ENCODE results near the gene EIF4G1.
A peak's percentile ranks its signal among the peaks of the same experiment; 100 is the strongest.

EIF4G1 gene

GRCh38 chr3:184377882-184378445 is 63.6 kb downstream of the EIF4G1 start, which contains the start of gene THPO:
Gene THPO, minus strand, starts transcription at chr3:184378207. Its CDS starts 1,948 bp downstream, at chr3:184376259.
- H3K27ac ChIP-seq (ENCODE audit: low read length), result no peak within 1 kb of the TSS
- no peak within 1 kb of the TSS for H3K9ac ChIP-seq (ENCODE audit: low read depth, low read length)
- peaks cover 19% of the 10 kb centered on the region; the same call in 1 of the 2 replicates for H3K4me1 ChIP-seq (ENCODE audit: insufficient read depth, low read length)
- H3K36me3 ChIP-seq (ENCODE audit: insufficient read depth, low read depth, low read length), result no peaks in the 10 kb centered on the region
- H3K9me3 ChIP-seq (ENCODE audit: insufficient read depth, low read depth, low read length), result no peaks in the 10 kb centered on the region; the same call in 1 of the 2 replicates
- H3K27me3 ChIP-seq (ENCODE audit: insufficient read depth, low read length), result peaks cover 62% of the 10 kb centered on the region
- peak within 1 kb of the TSS; percentile 55 for H3K4me3 ChIP-seq (ENCODE audit: low read length)

DNA sequence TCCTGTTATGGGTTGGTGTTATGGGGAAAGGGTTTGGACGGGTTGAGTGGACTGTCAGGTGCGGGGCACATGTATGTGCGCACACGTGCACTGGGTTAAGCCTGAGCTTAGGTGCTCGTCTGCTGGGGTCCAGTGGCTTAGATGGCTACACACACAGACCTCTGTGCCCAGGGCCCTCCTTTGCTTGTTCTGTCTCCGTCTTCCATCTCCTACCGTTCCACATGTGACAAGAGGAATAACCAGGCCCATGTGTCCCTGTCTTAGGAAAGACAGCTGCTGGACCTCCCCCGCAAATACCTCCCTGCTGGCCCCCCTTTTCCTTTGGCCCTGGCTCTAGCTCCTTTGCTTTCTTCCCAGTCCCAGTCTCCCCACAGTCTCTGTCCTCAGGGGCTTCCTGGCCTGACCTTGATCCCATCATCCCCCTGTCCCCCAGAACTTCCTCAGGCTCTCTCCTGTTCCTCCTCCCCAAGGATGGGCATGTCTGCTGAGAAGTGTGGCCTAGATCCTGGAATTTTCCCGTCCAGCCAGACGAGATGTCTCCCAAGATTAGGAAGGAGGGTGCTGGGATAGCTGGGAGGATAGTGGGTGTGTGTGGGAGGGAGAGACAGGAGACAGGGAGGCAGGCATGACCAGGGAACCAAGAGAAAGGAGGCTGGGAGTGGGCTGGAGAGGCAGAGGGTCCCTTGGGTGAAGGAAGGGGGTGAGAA is 64.4 kb downstream of the EIF4G1 start:
- Histone ChIP-seq H3K27me3 (ENCODE audit: insufficient read depth, low read length) (peaks cover 68% of the 10 kb centered on the region), H3K9me3 (ENCODE audit: insufficient read depth, low read depth, low read length) (no peaks in the 10 kb centered on the region; the same call in 1 of the 2 replicates), H3K4me3 (ENCODE audit: low read length) (peak overlapping the region; percentile 55)

DNA sequence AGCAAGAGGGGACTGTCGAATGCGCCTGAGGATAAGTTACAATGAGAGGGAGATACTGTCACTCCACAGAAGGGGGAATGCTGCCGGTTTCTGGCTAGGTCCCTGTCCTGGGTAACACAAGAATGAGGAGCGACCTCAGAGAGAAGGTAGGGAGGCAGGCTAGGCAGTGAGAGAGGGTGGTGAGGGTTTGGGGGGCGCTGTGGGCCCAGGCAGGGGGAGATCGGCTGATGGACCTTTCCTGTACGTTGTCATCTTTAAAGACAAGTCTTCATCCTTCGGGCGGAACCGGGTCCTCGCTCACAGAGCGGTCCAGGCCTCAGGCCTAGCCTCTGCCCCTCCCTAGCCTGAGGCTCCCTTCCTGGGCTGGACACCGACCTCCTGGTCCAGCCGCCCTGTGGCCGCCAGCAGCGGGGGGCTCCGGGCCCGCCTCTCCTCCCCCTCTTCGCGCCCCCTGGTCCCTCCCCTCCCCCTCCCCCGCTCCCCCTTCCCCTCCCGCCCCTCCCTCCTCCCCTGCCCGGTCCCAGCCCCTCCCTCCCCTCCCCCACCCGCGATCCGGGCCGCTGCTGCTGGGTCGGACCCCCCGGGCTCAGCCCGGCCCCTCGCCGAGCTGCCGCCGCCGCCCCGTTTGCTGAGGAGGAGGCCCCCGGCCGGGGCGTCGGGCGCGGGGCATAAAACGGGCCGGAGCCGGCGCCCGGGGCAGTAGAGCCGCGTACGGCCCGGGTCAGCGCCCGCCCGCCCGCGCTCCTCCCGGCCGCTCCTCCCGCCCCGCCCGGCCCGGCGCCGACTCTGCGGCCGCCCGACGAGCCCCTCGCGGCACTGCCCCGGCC is 65.2 kb downstream of the EIF4G1 start, which contains the start of gene CHRD:
CHRD (plus strand) TSS at position 697 of the 827 bp plus-strand sequence. CDS start 265 bp downstream, outside the sequence.
- H3K27ac ChIP-seq (ENCODE audit: low read length), result no peak within 1 kb of the TSS
- peak within 1 kb of the TSS; percentile 65 for H3K4me3 ChIP-seq (ENCODE audit: low read length)
- H3K9ac ChIP-seq (ENCODE audit: low read depth, low read length), result no peak within 1 kb of the TSS
- no peaks in the 10 kb centered on the region; the same call in 1 of the 2 replicates for H3K9me3 ChIP-seq (ENCODE audit: insufficient read depth, low read depth, low read length)
- H3K27me3 ChIP-seq (ENCODE audit: insufficient read depth, low read length), result peaks cover 71% of the 10 kb centered on the region
- peaks cover 19% of the 10 kb centered on the region; the same call in 1 of the 2 replicates for H3K4me1 ChIP-seq (ENCODE audit: insufficient read depth, low read length)
- H3K36me3 ChIP-seq (ENCODE audit: insufficient read depth, low read depth, low read length), result no peaks in the 10 kb centered on the region

More for the DNA sequence above, 64.4 kb downstream of the EIF4G1 start:
- no peaks in the 10 kb centered on the region for H3K36me3 ChIP-seq (ENCODE audit: insufficient read depth, low read depth, low read length)
- H3K4me1 ChIP-seq (ENCODE audit: insufficient read depth, low read length), result peaks cover 19% of the 10 kb centered on the region; the same call in 1 of the 2 replicates
- H3K9ac ChIP-seq (ENCODE audit: low read depth, low read length), result no peak overlapping the region
- no peak overlapping the region for H3K27ac ChIP-seq (ENCODE audit: low read length)

- H3K4me3 ChIP-seq (ENCODE audit: low read length), result peak overlapping the region; percentile 65; the same call in 1 of the 2 replicates
- peaks cover 19% of the 10 kb centered on the region; the same call in 1 of the 2 replicates for H3K4me1 ChIP-seq (ENCODE audit: insufficient read depth, low read length)
- no peak overlapping the region for H3K9ac ChIP-seq (ENCODE audit: low read depth, low read length)
- no peak overlapping the region for H3K27ac ChIP-seq (ENCODE audit: low read length)
- H3K27me3 ChIP-seq (ENCODE audit: insufficient read depth, low read length), result peaks cover 68% of the 10 kb centered on the region
- H3K9me3 ChIP-seq (ENCODE audit: insufficient read depth, low read depth, low read length), result no peaks in the 10 kb centered on the region; the same call in 1 of the 2 replicates
- no peaks in the 10 kb centered on the region for H3K36me3 ChIP-seq (ENCODE audit: insufficient read depth, low read depth, low read length)
These were observed 65.8 kb downstream of the EIF4G1 start for GRCh38 chr3:184380185-184380626.

GRCh38 chr3:184380627-184381260 is 66.3 kb downstream of the EIF4G1 start:
- Histone ChIP-seq H3K27ac (ENCODE audit: low read length) (no peak overlapping the region), H3K9me3 (ENCODE audit: insufficient read depth, low read depth, low read length) (no peaks in the 10 kb centered on the region; the same call in 1 of the 2 replicates), H3K27me3 (ENCODE audit: insufficient read depth, low read length) (peaks cover 63% of the 10 kb centered on the region), H3K4me1 (ENCODE audit: insufficient read depth, low read length) (peaks cover 19% of the 10 kb centered on the region; the same call in 1 of the 2 replicates), H3K9ac (ENCODE audit: low read depth, low read length) (no peak overlapping the region), H3K36me3 (ENCODE audit: insufficient read depth, low read depth, low read length) (no peaks in the 10 kb centered on the region), H3K4me3 (ENCODE audit: low read length) (peak overlapping the region; percentile 65)

DNA sequence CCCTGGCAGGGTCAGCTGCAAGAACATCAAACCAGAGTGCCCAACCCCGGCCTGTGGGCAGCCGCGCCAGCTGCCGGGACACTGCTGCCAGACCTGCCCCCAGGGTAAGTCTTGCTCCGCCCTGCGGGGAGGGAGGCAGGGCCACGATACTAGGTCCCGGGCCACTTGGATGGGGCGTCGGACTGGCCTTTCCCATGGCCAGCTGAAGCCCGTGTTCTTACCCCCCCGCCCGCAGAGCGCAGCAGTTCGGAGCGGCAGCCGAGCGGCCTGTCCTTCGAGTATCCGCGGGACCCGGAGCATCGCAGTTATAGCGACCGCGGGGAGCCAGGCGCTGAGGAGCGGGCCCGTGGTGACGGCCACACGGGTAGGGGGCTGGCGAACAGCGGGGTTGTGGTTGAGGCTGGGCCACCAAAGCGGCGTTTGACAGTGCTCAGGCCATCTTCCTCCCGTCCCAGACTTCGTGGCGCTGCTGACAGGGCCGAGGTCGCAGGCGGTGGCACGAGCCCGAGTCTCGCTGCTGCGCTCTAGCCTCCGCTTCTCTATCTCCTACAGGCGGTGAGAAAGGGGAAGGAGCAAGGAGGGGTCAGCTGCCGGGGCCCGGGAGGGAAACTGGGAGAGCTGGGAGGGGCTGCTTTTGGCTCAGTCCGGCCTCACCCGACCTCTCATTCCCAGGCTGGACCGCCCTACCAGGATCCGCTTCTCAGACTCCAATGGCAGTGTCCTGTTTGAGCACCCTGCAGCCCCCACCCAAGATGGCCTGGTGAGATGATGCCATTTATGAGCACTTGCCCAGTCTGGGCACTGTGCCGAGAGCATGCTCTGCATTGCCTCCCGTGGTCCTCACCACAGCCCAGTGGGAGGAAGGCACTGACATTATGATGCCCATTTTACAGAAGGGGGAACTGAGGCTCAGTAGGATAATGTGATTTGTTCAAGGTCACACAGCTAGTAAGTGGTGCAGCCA is 67.1 kb downstream of the EIF4G1 start:
- H3K27me3 ChIP-seq (ENCODE audit: insufficient read depth, low read length), result peaks cover 62% of the 10 kb centered on the region
- peaks cover 19% of the 10 kb centered on the region; the same call in 1 of the 2 replicates for H3K4me1 ChIP-seq (ENCODE audit: insufficient read depth, low read length)
- H3K9me3 ChIP-seq (ENCODE audit: insufficient read depth, low read depth, low read length), result no peaks in the 10 kb centered on the region; the same call in 1 of the 2 replicates
- H3K4me3 ChIP-seq (ENCODE audit: low read length), result peak overlapping the region; percentile 65; the same call in 1 of the 2 replicates
- H3K36me3 ChIP-seq (ENCODE audit: insufficient read depth, low read depth, low read length), result no peaks in the 10 kb centered on the region
- H3K27ac ChIP-seq (ENCODE audit: low read length), result no peak overlapping the region
- no peak overlapping the region for H3K9ac ChIP-seq (ENCODE audit: low read depth, low read length)

DNA sequence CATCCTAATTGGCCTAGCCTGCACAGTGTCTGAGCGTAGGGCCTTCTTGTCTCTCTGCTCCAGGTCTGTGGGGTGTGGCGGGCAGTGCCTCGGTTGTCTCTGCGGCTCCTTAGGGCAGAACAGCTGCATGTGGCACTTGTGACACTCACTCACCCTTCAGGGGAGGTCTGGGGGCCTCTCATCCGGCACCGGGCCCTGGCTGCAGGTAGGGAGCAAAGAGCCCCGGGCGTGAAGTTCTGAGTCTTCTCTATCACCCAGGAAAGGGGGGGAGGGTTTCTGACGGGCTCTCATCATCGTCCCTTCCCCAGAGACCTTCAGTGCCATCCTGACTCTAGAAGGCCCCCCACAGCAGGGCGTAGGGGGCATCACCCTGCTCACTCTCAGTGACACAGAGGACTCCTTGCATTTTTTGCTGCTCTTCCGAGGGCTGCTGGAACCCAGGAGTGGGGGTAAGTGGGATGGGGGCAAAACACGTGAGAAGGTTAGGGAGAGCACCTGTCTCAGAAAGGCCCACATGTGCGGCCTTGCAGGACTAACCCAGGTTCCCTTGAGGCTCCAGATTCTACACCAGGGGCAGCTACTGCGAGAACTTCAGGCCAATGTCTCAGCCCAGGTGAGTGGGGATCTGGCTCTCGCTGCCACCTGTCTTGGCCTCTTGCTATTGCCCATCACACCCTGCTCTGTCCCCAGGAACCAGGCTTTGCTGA is 68.1 kb downstream of the EIF4G1 start:
- Histone ChIP-seq H3K9me3 (ENCODE audit: insufficient read depth, low read depth, low read length) (no peaks in the 10 kb centered on the region; the same call in 1 of the 2 replicates), H3K36me3 (ENCODE audit: insufficient read depth, low read depth, low read length) (no peaks in the 10 kb centered on the region), H3K4me1 (ENCODE audit: insufficient read depth, low read length) (peaks cover 17% of the 10 kb centered on the region; the same call in 1 of the 2 replicates), H3K27ac (ENCODE audit: low read length) (no peak overlapping the region), H3K4me3 (ENCODE audit: low read length) (no peak overlapping the region), H3K9ac (ENCODE audit: low read depth, low read length) (no peak overlapping the region), H3K27me3 (ENCODE audit: insufficient read depth, low read length) (peaks cover 56% of the 10 kb centered on the region)

- Histone ChIP-seq H3K27ac (ENCODE audit: low read length) (no peak overlapping the region), H3K9me3 (ENCODE audit: insufficient read depth, low read depth, low read length) (no peaks in the 10 kb centered on the region; the same call in 1 of the 2 replicates), H3K36me3 (ENCODE audit: insufficient read depth, low read depth, low read length) (no peaks in the 10 kb centered on the region), H3K27me3 (ENCODE audit: insufficient read depth, low read length) (peaks cover 49% of the 10 kb centered on the region), H3K4me3 (ENCODE audit: low read length) (no peak overlapping the region), H3K9ac (ENCODE audit: low read depth, low read length) (no peak overlapping the region), H3K4me1 (ENCODE audit: insufficient read depth, low read length) (peaks cover 10% of the 10 kb centered on the region; the same call in 1 of the 2 replicates)
These were observed 68.8 kb downstream of the EIF4G1 start for GRCh38 chr3:184383033-184383740.

DNA sequence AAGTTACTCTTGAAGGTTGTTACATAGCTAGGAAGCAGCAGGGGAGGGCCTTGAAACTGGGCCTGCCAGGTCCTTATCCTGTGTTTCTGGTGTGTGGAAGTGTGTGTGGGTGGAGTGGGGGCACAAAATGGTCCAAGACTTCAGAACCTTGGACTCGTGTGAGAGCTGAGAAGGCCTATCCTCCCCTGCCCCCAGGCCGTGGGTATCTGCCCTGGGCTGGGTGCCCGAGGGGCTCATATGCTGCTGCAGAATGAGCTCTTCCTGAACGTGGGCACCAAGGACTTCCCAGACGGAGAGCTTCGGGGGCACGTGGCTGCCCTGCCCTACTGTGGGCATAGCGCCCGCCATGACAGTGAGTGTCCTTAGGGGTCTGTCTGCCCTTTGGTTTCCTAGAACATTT is 69.9 kb downstream of the EIF4G1 start:
- H3K4me3 ChIP-seq (ENCODE audit: low read length), result no peak overlapping the region
- H3K9ac ChIP-seq (ENCODE audit: low read depth, low read length), result no peak overlapping the region
- peaks cover 38% of the 10 kb centered on the region for H3K27me3 ChIP-seq (ENCODE audit: insufficient read depth, low read length)
- no peaks in the 10 kb centered on the region; the same call in 1 of the 2 replicates for H3K9me3 ChIP-seq (ENCODE audit: insufficient read depth, low read depth, low read length)
- no peaks in the 10 kb centered on the region for H3K36me3 ChIP-seq (ENCODE audit: insufficient read depth, low read depth, low read length)
- H3K27ac ChIP-seq (ENCODE audit: low read length), result no peak overlapping the region
- H3K4me1 ChIP-seq (ENCODE audit: insufficient read depth, low read length), result peaks cover 4% of the 10 kb centered on the region; the same call in 1 of the 2 replicates
